ENCODE measurements around the gene CIAO3.

The CIAO3 gene

GRCh38 chr16:735982-736453 is 4.8 kb downstream of the CIAO3 start:
- no peaks in the 10 kb centered on the region for H3K4me1 ChIP-seq (ENCODE audit: control insufficient read depth, insufficient read depth, low read length)
- H3K4me3 ChIP-seq (ENCODE audit: low read length) = no peak overlapping the region
- WGBS (ENCODE audit: insufficient coverage, insufficient read length) = no CpG with 5 or more reads among the region's 13 CpGs
- H3K36me3 ChIP-seq (ENCODE audit: control insufficient read depth, insufficient read depth, low read length) = peaks cover 14% of the 10 kb centered on the region; the same call in 1 of the 2 replicates
- no peaks in the 10 kb centered on the region for H3K27me3 ChIP-seq (ENCODE audit: control insufficient read depth, insufficient read depth, low read length)
- no peak overlapping the region for H3K27ac ChIP-seq (ENCODE audit: low read length)
- H3K9me3 ChIP-seq (ENCODE audit: control insufficient read depth, insufficient read depth, low read length) = no peaks in the 10 kb centered on the region
- DNase-seq (ENCODE audit: low read depth, low spot score) = no peak

- H3K27ac ChIP-seq (ENCODE audit: low read length) = no peak overlapping the region
- WGBS (ENCODE audit: insufficient coverage, insufficient read length) = no CpG with 5 or more reads among the region's 25 CpGs
- H3K4me1 ChIP-seq (ENCODE audit: control insufficient read depth, insufficient read depth, low read length) = no peaks in the 10 kb centered on the region; the same call in 1 of the 2 replicates
- H3K4me3 ChIP-seq (ENCODE audit: low read length) = no peak overlapping the region
- H3K27me3 ChIP-seq (ENCODE audit: control insufficient read depth, insufficient read depth, low read length) = no peaks in the 10 kb centered on the region
- no peak for DNase-seq (ENCODE audit: low read depth, low spot score)
- H3K36me3 ChIP-seq (ENCODE audit: control insufficient read depth, insufficient read depth, low read length) = peaks cover 14% of the 10 kb centered on the region; the same call in 1 of the 2 replicates
- no peaks in the 10 kb centered on the region for H3K9me3 ChIP-seq (ENCODE audit: control insufficient read depth, insufficient read depth, low read length)
Observed at GRCh38 chr16:734981-735881, 5.6 kb downstream of the CIAO3 start.

- no peaks in the 10 kb centered on the region for H3K9me3 ChIP-seq (ENCODE audit: control insufficient read depth, insufficient read depth, low read length)
- H3K4me3 ChIP-seq (ENCODE audit: low read length) = no peak overlapping the region
- H3K36me3 ChIP-seq (ENCODE audit: control insufficient read depth, insufficient read depth, low read length) = peaks cover 14% of the 10 kb centered on the region; the same call in 1 of the 2 replicates
- H3K27me3 ChIP-seq (ENCODE audit: control insufficient read depth, insufficient read depth, low read length) = no peaks in the 10 kb centered on the region
- DNase-seq (ENCODE audit: low read depth, low spot score) = no peak
- no CpG with 5 or more reads among the region's 49 CpGs for WGBS (ENCODE audit: insufficient coverage, insufficient read length)
- no peak overlapping the region for H3K27ac ChIP-seq (ENCODE audit: low read length)
- no peaks in the 10 kb centered on the region; the same call in 1 of the 2 replicates for H3K4me1 ChIP-seq (ENCODE audit: control insufficient read depth, insufficient read depth, low read length)
Observed at GRCh38 chr16:734208-734980, 6.4 kb downstream of the CIAO3 start.

- no peaks in the 10 kb centered on the region; the same call in 1 of the 2 replicates for H3K4me1 ChIP-seq (ENCODE audit: control insufficient read depth, insufficient read depth, low read length)
- peaks cover 14% of the 10 kb centered on the region; the same call in 1 of the 2 replicates for H3K36me3 ChIP-seq (ENCODE audit: control insufficient read depth, insufficient read depth, low read length)
- no peaks in the 10 kb centered on the region for H3K9me3 ChIP-seq (ENCODE audit: control insufficient read depth, insufficient read depth, low read length)
- no peak for DNase-seq (ENCODE audit: low read depth, low spot score)
- no peak overlapping the region for H3K4me3 ChIP-seq (ENCODE audit: low read length)
- WGBS (ENCODE audit: insufficient coverage, insufficient read length) = no CpG with 5 or more reads among the region's 34 CpGs
- no peaks in the 10 kb centered on the region for H3K27me3 ChIP-seq (ENCODE audit: control insufficient read depth, insufficient read depth, low read length)
- no peak overlapping the region for H3K27ac ChIP-seq (ENCODE audit: low read length)
Observed at GRCh38 chr16:733382-734207, 7.2 kb downstream of the CIAO3 start.

GRCh38 chr16:732936-733335 is 7.9 kb downstream of the CIAO3 start:
- no peak for DNase-seq (ENCODE audit: low read depth, low spot score)
- no peak overlapping the region for H3K4me3 ChIP-seq (ENCODE audit: low read length)
- H3K27ac ChIP-seq (ENCODE audit: low read length) = no peak overlapping the region
- H3K4me1 ChIP-seq (ENCODE audit: control insufficient read depth, insufficient read depth, low read length) = no peaks in the 10 kb centered on the region; the same call in 1 of the 2 replicates
- peaks cover 14% of the 10 kb centered on the region; the same call in 1 of the 2 replicates for H3K36me3 ChIP-seq (ENCODE audit: control insufficient read depth, insufficient read depth, low read length)
- no CpG with 5 or more reads among the region's 13 CpGs for WGBS (ENCODE audit: insufficient coverage, insufficient read length)
- no peaks in the 10 kb centered on the region for H3K27me3 ChIP-seq (ENCODE audit: control insufficient read depth, insufficient read depth, low read length)
- H3K9me3 ChIP-seq (ENCODE audit: control insufficient read depth, insufficient read depth, low read length) = no peaks in the 10 kb centered on the region

- no CpG with 5 or more reads among the region's 12 CpGs for WGBS (ENCODE audit: insufficient coverage, insufficient read length)
- H3K9me3 ChIP-seq (ENCODE audit: control insufficient read depth, insufficient read depth, low read length) = no peaks in the 10 kb centered on the region
- no peak for DNase-seq (ENCODE audit: low read depth, low spot score)
- no peak overlapping the region for H3K4me3 ChIP-seq (ENCODE audit: low read length)
- no peaks in the 10 kb centered on the region; the same call in 1 of the 2 replicates for H3K4me1 ChIP-seq (ENCODE audit: control insufficient read depth, insufficient read depth, low read length)
- peaks cover 14% of the 10 kb centered on the region; the same call in 1 of the 2 replicates for H3K36me3 ChIP-seq (ENCODE audit: control insufficient read depth, insufficient read depth, low read length)
- H3K27ac ChIP-seq (ENCODE audit: low read length) = no peak overlapping the region
- no peaks in the 10 kb centered on the region for H3K27me3 ChIP-seq (ENCODE audit: control insufficient read depth, insufficient read depth, low read length)
Observed at GRCh38 chr16:732332-732731, 8.5 kb downstream of the CIAO3 start.

- Histone ChIP-seq H3K9me3 (ENCODE audit: control insufficient read depth, insufficient read depth, low read length) (no peaks in the 10 kb centered on the region), H3K36me3 (ENCODE audit: control insufficient read depth, insufficient read depth, low read length) (peaks cover 12% of the 10 kb centered on the region; the same call in 1 of the 2 replicates), H3K27ac (ENCODE audit: low read length) (no peak overlapping the region), H3K4me1 (ENCODE audit: control insufficient read depth, insufficient read depth, low read length) (peaks cover 3% of the 10 kb centered on the region; the same call in 1 of the 2 replicates), H3K4me3 (ENCODE audit: low read length) (no peak overlapping the region), H3K27me3 (ENCODE audit: control insufficient read depth, insufficient read depth, low read length) (no peaks in the 10 kb centered on the region)
- WGBS (ENCODE audit: insufficient coverage, insufficient read length) = no CpG with 5 or more reads among the region's 22 CpGs
- no peak for DNase-seq (ENCODE audit: low read depth, low spot score)
Observed at GRCh38 chr16:730666-731509, 9.9 kb downstream of the CIAO3 start.

- no peak for DNase-seq (ENCODE audit: low read depth, low spot score)
- no peaks in the 10 kb centered on the region for H3K27me3 ChIP-seq (ENCODE audit: control insufficient read depth, insufficient read depth, low read length)
- peaks cover 3% of the 10 kb centered on the region; the same call in 1 of the 2 replicates for H3K4me1 ChIP-seq (ENCODE audit: control insufficient read depth, insufficient read depth, low read length)
- WGBS (ENCODE audit: insufficient coverage, insufficient read length) = no CpG with 5 or more reads among the region's 37 CpGs
- no peaks in the 10 kb centered on the region for H3K9me3 ChIP-seq (ENCODE audit: control insufficient read depth, insufficient read depth, low read length)
- peaks cover 8% of the 10 kb centered on the region; the same call in 1 of the 2 replicates for H3K36me3 ChIP-seq (ENCODE audit: control insufficient read depth, insufficient read depth, low read length)
- no peak overlapping the region for H3K4me3 ChIP-seq (ENCODE audit: low read length)
- H3K27ac ChIP-seq (ENCODE audit: low read length) = no peak overlapping the region
Observed at GRCh38 chr16:729768-730665, 10.8 kb downstream of the CIAO3 start.
